ENCODE results near the gene GCSAM.

DNA sequence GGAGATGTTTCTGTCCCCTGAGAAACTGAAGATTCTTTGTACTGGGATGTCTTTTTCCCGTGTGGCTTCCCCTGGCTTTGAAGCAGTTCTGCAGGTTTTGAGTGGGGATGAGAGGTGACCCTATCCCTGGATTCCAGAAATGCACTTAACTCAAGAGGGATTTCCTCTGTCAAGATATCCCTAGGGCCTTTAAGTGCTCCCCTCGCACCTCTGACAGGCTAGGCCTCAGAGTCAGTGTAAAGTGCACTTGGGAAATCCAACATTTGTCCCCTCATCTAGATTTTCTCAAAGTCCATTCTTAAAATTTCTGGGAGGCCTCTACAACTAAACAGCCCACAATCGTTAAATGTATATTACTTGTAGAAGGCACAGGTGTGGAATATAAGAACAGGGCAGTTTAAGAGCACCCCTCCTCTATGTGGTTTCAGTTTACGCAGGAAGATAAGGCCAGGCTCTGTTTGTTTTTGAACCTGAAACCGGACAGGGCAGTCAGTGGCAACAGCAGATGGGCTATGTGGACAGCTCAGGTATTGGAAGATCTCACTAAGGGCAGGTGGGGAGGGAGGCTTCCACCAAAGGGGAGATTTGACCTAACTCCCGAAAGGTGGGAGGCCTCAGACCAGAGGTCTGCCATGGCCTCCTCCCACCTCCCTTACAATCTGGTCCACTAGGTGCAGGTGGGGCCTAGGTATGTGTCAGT, 42.0 kb downstream of the GCSAM start:
- TF ChIP-seq POLR2AphosphoS5 (IDR thresholded peaks at IDR 0.05; ENCODE audit: low read depth, low read length) (no peak), MXI1 (IDR thresholded peaks at IDR 0.05; ENCODE audit: low read depth, low read length) (no peak), RAD21 (IDR thresholded peaks at IDR 0.05; ENCODE audit: low read length) (no peak)
- TF ChIP-seq, protein P1, sequence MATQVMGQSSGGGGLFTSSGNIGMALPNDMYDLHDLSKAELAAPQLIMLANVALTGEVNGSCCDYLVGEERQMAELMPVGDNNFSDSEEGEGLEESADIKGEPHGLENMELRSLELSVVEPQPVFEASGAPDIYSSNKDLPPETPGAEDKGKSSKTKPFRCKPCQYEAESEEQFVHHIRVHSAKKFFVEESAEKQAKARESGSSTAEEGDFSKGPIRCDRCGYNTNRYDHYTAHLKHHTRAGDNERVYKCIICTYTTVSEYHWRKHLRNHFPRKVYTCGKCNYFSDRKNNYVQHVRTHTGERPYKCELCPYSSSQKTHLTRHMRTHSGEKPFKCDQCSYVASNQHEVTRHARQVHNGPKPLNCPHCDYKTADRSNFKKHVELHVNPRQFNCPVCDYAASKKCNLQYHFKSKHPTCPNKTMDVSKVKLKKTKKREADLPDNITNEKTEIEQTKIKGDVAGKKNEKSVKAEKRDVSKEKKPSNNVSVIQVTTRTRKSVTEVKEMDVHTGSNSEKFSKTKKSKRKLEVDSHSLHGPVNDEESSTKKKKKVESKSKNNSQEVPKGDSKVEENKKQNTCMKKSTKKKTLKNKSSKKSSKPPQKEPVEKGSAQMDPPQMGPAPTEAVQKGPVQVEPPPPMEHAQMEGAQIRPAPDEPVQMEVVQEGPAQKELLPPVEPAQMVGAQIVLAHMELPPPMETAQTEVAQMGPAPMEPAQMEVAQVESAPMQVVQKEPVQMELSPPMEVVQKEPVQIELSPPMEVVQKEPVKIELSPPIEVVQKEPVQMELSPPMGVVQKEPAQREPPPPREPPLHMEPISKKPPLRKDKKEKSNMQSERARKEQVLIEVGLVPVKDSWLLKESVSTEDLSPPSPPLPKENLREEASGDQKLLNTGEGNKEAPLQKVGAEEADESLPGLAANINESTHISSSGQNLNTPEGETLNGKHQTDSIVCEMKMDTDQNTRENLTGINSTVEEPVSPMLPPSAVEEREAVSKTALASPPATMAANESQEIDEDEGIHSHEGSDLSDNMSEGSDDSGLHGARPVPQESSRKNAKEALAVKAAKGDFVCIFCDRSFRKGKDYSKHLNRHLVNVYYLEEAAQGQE (IDR thresholded peaks at IDR 0.05; ENCODE audit: low read depth, low read length) = no peak
- TF ChIP-seq, protein P2, sequence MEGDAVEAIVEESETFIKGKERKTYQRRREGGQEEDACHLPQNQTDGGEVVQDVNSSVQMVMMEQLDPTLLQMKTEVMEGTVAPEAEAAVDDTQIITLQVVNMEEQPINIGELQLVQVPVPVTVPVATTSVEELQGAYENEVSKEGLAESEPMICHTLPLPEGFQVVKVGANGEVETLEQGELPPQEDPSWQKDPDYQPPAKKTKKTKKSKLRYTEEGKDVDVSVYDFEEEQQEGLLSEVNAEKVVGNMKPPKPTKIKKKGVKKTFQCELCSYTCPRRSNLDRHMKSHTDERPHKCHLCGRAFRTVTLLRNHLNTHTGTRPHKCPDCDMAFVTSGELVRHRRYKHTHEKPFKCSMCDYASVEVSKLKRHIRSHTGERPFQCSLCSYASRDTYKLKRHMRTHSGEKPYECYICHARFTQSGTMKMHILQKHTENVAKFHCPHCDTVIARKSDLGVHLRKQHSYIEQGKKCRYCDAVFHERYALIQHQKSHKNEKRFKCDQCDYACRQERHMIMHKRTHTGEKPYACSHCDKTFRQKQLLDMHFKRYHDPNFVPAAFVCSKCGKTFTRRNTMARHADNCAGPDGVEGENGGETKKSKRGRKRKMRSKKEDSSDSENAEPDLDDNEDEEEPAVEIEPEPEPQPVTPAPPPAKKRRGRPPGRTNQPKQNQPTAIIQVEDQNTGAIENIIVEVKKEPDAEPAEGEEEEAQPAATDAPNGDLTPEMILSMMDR (IDR thresholded peaks at IDR 0.05) = no peak

All from SK-N-SH (cell line).